IMR-90 (cell line): Measurements from ENCODE around the gene ZNF273.

ENCODE experiments used
- CEBPB ChIP-seq: IDR thresholded peaks from 2 replicates; pipeline ENCODE4 v1.6.1; 2012; ENCODE audit warnings: low read depth, low read length, improper control_type of control experiment
- ELK1 ChIP-seq: fragments of 150-350 bp; IDR thresholded peaks from 2 replicates; pipeline ENCODE4 v1.6.1; 2016; ENCODE audit warnings: low read depth, mild to moderate bottlenecking, low read length, moderate library complexity, borderline replicate concordance
- FOS ChIP-seq: fragments of 150-350 bp; IDR thresholded peaks from 2 replicates; pipeline ENCODE4 v1.6.1; 2016; ENCODE audit warnings: low read depth, low read length
- MAFK ChIP-seq: IDR thresholded peaks from 2 replicates; pipeline ENCODE4 v1.6.1; 2012; ENCODE audit warnings: low read depth, low read length, improper control_type of control experiment
- MAZ ChIP-seq: IDR thresholded peaks from 2 replicates; pipeline ENCODE4 v1.6.1; 2012; ENCODE audit warnings: low read depth, mild to moderate bottlenecking, low read length, improper control_type of control experiment, moderate library complexity, borderline replicate concordance
- MXI1 ChIP-seq: IDR thresholded peaks from 2 replicates; pipeline ENCODE4 v1.6.1; 2012; ENCODE audit warnings: low read depth, mild to moderate bottlenecking, low read length, moderate library complexity, borderline replicate concordance
- POLR2A ChIP-seq: IDR thresholded peaks from 2 replicates; pipeline ENCODE4 v1.6.1; 2012; ENCODE audit warnings: mild to moderate bottlenecking, low read depth, low read length
- RAD21 ChIP-seq: IDR thresholded peaks from 2 replicates; pipeline ENCODE4 v1.6.1; 2012; ENCODE audit warnings: low read length, improper control_type of control experiment
- RFX5 ChIP-seq: IDR thresholded peaks from 2 replicates; pipeline ENCODE4 v1.8.0; 2012; ENCODE audit warnings: low read depth, mild to moderate bottlenecking, low read length, moderate library complexity
- TF ChIP-seq, protein P1 (sequence below): conservative IDR thresholded peaks from 2 replicates; pipeline ENCODE4 v1.5.1; 2012; ENCODE audit warnings: mild to moderate bottlenecking, low read depth, low read length, improper control_type of control experiment
- TF ChIP-seq, protein P2 (sequence below): fragments of 150-350 bp; IDR thresholded peaks from 2 replicates; pipeline ENCODE4 v1.6.1; 2017; ENCODE audit warnings: mild to moderate bottlenecking, antibody characterized with exemption, low read length, low read depth

DNA sequence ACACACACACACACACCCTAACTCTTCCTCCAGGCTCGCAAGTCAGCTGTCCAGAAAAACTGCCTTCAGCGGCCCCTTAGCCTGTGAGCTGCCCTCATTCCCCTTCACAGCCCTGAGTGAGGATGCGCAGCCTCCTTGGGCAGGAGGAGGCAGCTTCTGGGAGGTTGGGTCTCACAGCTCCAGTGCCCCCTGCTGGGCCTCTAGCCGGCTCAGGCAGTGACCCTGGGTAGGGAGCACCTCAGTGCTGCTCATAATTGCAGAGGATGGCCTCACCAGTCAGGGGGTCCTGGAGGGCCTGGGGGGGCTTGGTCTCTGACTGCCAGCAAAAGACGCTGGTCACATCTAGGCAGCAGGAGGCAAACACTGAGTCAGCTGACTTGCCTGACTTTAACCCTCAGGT lies 43.7 kb downstream of the ZNF273 start:
- no peak for TF ChIP-seq POLR2A
- TF ChIP-seq, protein P1, sequence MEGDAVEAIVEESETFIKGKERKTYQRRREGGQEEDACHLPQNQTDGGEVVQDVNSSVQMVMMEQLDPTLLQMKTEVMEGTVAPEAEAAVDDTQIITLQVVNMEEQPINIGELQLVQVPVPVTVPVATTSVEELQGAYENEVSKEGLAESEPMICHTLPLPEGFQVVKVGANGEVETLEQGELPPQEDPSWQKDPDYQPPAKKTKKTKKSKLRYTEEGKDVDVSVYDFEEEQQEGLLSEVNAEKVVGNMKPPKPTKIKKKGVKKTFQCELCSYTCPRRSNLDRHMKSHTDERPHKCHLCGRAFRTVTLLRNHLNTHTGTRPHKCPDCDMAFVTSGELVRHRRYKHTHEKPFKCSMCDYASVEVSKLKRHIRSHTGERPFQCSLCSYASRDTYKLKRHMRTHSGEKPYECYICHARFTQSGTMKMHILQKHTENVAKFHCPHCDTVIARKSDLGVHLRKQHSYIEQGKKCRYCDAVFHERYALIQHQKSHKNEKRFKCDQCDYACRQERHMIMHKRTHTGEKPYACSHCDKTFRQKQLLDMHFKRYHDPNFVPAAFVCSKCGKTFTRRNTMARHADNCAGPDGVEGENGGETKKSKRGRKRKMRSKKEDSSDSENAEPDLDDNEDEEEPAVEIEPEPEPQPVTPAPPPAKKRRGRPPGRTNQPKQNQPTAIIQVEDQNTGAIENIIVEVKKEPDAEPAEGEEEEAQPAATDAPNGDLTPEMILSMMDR = 0 out of 2 replicates have a peak, but pooled peaks have one; percentile 16
- no peak for TF ChIP-seq RFX5
- TF ChIP-seq, protein P2, sequence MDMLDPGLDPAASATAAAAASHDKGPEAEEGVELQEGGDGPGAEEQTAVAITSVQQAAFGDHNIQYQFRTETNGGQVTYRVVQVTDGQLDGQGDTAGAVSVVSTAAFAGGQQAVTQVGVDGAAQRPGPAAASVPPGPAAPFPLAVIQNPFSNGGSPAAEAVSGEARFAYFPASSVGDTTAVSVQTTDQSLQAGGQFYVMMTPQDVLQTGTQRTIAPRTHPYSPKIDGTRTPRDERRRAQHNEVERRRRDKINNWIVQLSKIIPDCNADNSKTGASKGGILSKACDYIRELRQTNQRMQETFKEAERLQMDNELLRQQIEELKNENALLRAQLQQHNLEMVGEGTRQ = no peak
- no peak for TF ChIP-seq RAD21
- TF ChIP-seq FOS = no peak
- no peak for TF ChIP-seq MXI1
- TF ChIP-seq ELK1 = no peak
- TF ChIP-seq CEBPB = no peak
- TF ChIP-seq MAFK = no peak
- TF ChIP-seq MAZ = no peak
